NCI-H2227 (cell line): ENCODE results near the gene PAX8.
"Not testable (repeated sequence)": the region's sequence is repeated elsewhere in the genome, so short reads cannot be mapped to it uniquely, and the experiment has no call there.

Experiments used
- DNase-seq: peaks from one replicate; lab custom pipeline; 2025; ENCODE audit not compliant: unreplicated experiment; lab: John Stamatoyannopoulos, UW

PAX8 gene

GRCh38 chr2:113278742-113279139 is at the start of gene PAX8:
Gene PAX8 (minus strand): TSS chr2:113278921. CDS start chr2:113278394, 527 bp downstream.
- no peak for DNase-seq

GRCh38 chr2:113328043-113328442 is 49.3 kb upstream of the PAX8 start:
- DNase-seq: no peak

GRCh38 chr2:113325161-113325731 is 46.5 kb upstream of the PAX8 start:
- peak; percentile 52 for DNase-seq

- DNase-seq: peak; percentile 89
These were observed 46.0 kb upstream of the PAX8 start for GRCh38 chr2:113324684-113325160.

- DNase-seq: not testable (repeated sequence)
These were observed 44.4 kb upstream of the PAX8 start for GRCh38 chr2:113323129-113323528.

GRCh38 chr2:113320106-113320505 is 41.4 kb upstream of the PAX8 start:
- not testable (repeated sequence) for DNase-seq

- DNase-seq: not testable (repeated sequence)
These were observed 40.2 kb upstream of the PAX8 start for GRCh38 chr2:113318941-113319340.

- no peak for DNase-seq
These were observed 37.4 kb upstream of the PAX8 start for GRCh38 chr2:113316085-113316484.

GRCh38 chr2:113314663-113315062 is 35.9 kb upstream of the PAX8 start:
- DNase-seq: not testable (repeated sequence)

GRCh38 chr2:113314176-113314575 is 35.5 kb upstream of the PAX8 start:
- not testable (repeated sequence) for DNase-seq

- not testable (repeated sequence) for DNase-seq
These were observed 33.1 kb upstream of the PAX8 start for GRCh38 chr2:113311781-113312180.

- DNase-seq: not testable (repeated sequence)
These were observed 32.5 kb upstream of the PAX8 start for GRCh38 chr2:113311191-113311590.

GRCh38 chr2:113309655-113310387 is 31.1 kb upstream of the PAX8 start:
- no peak for DNase-seq

GRCh38 chr2:113308784-113309183 is 30.1 kb upstream of the PAX8 start:
- DNase-seq: not testable (repeated sequence)

- not testable (repeated sequence) for DNase-seq
These were observed 27.5 kb upstream of the PAX8 start for GRCh38 chr2:113306207-113306606.

- DNase-seq: not testable (repeated sequence)
These were observed 27.0 kb upstream of the PAX8 start for GRCh38 chr2:113305749-113306148.

GRCh38 chr2:113305146-113305545 is 26.4 kb upstream of the PAX8 start:
- DNase-seq: no peak

- no peak for DNase-seq
These were observed 26.0 kb upstream of the PAX8 start for GRCh38 chr2:113304702-113305101.

GRCh38 chr2:113302216-113302980 is 23.7 kb upstream of the PAX8 start:
- not testable (repeated sequence) for DNase-seq

- no peak for DNase-seq
These were observed 21.6 kb upstream of the PAX8 start for GRCh38 chr2:113300281-113300680.

- DNase-seq: no peak
These were observed 19.5 kb upstream of the PAX8 start for GRCh38 chr2:113298176-113298575.

GRCh38 chr2:113297590-113297989 is 18.9 kb upstream of the PAX8 start:
- peak; percentile 9 for DNase-seq
